NCI-H1930 (cell line): ENCODE data around the gene PARP16.

Source experiments
- DNase-seq, 2 experiments: peaks; one replicate each; lab custom pipeline; 2025; lab: John Stamatoyannopoulos, UW

The PARP16 gene

DNA sequence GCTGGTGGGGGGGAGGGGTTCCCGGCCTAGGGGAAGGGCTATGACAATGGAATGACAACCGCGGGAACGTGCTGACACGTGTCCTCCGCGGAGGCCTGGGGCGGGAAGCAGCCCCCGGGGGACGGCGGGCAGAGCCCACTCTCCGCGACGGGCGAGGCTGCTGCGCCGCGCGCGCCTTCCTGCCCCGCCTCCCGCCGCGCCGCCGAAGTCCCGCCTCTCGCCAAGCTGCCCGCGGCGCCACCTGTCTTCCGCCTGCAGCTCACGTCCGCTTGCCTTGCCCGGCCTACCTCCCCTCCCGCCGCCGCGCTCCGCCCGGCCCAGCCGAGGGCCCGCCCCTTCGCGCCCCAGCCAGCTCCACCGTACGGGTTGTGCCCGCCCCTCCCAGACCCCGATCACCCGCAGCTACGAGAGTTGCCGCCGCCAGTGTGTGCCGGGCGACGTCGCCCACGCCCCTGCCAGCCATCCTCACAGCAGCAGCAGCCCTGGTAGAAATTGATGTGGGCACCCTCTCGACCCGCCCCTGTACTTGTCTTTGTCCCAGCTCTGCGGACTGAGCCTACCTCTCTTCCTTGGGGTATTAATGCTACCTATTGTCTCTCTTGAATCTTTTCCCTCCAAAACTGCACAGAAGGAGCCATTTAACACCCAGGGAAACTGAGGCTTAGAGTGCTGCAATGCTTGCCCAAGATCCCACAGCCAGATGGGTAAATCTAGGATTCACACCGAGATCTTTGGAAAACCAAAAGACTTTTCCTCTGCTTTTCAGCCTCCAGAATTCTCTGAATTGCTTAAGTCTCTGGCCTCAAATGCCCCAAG, at the start of gene PARP16:
TSS of gene PARP16 (minus strand) at position 180 of the 816 bp plus-strand sequence. CDS start 457 bp downstream, outside the sequence.
- peak; percentile 77 to 81 for DNase-seq

GRCh38 chr15:65335278-65336055, 48.8 kb upstream of the PARP16 start:
- DNase-seq = no peak

DNA sequence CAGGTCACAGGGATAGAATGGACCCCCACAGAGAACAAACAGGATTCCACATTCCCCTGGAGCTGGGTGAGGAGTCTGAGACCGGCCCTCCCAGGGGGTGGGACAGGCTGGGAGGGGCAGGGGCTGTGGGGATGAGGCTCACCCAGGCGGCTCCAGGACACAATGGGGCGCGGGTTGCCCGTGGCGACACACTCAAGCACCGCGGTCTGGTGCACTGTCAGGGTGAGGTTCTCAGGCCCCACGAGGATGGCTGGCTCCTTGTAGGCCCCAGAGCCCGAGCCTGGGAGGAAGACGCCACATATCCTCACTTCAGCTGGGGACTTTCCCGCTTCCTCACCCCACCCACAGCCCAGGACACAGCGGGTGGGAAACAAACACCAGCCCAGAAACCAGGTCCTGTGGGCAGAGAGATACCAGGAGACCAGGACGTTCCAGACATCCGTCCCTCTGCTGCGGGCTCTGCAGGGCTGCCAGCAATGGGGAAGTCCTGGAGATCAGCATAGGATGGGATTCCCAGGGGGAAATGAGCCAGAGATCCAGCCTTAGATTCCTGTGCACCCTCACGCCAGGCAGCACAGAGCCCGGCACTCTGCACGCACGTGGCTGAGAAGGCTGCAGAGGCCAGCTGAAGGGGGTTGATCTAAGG, 48.0 kb upstream of the PARP16 start:
- DNase-seq = no peak

DNA sequence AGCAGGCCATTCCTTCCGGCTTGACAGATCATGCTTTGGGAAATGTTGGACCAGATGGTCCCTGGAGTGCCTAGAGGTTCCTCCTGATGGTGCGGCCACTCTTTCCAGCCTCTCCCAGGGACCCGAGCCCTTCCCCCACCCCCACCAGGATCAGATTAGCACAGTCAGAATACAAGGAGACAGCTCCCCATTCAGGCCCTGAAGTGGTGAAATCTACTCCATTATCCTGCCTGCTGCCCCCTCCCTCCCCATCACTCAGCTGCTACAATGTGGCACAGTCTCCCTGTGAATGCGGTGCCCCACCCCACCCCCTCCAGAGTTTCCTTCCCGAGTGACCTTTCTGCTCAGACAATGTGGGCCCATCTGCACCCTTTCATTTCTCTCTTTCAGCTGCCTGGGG, 47.2 kb upstream of the PARP16 start:
- no peak for DNase-seq

DNA sequence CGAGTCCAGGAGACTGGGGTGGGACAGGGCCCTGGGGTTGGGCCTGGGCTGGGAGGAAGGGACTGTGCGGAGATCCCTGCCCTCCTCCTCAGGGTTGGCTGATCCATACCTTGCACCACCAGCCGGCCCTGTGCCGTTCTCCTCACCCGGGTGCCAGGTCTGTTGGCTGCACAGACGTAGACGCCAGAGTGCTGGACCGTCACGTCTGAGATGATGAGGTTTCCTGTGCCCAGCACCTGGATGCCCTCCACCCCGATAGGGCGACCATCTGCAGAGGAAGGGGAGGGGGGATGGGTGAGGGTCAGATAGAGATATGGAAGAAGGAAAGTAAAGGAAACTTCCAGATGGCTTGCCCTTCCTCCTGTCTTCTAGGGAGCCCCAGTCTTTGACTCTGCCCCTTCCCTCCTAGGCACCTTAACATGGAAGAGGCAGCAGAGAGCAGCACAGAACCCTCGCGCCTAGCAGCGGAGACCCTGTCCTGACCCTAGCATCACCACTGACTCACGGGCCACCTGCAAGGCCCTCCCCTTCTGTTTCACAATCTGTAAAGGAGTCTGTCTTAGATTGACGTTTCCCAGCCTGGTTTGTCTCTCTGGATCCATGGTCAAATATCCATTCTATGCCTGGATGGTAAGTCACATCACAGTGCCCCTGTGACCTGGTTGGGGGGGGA, 46.6 kb upstream of the PARP16 start:
- DNase-seq = no peak

DNA sequence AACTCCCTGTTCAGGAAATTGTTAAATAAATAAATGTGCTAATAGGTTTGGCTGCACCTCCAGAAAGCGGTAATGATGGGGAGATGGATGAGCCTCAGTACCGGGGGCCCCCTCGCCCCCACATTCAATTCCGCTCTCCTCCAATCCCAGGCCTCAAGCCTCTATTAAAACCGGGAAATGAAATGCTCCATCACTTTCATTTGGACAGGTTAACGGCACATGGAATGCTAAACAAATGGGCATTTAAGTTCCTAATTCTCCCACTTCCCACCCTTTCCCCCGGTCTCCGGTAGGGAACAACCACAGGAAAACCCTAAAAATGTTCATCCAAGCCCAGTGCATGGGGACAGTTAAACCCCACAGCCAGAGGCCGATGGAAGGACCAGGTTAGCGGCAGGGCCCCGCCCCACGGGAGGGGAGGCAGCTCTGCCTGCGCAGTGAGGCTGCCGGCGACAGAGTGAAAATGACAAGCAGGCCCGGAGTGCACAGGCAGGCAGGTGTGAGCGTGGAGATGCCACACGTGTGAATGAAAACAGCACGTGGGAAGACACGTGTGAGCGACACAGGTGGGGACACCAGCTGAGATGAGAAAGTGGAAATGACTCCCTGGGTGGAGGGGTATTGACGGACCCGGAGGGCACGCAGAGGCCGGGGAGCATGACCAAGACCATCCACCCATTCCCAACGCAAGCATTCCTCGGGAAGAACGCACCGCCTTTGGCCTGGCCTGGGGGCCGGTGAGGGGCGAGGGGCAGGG, 45.9 kb upstream of the PARP16 start:
- DNase-seq = no peak

- no peak for DNase-seq
These were observed 45.1 kb upstream of the PARP16 start for GRCh38 chr15:65331811-65332210.

GRCh38 chr15:65330934-65331645, 44.4 kb upstream of the PARP16 start:
- no peak for DNase-seq

- DNase-seq = no peak
These were observed 43.5 kb upstream of the PARP16 start for GRCh38 chr15:65329984-65330735.

DNA sequence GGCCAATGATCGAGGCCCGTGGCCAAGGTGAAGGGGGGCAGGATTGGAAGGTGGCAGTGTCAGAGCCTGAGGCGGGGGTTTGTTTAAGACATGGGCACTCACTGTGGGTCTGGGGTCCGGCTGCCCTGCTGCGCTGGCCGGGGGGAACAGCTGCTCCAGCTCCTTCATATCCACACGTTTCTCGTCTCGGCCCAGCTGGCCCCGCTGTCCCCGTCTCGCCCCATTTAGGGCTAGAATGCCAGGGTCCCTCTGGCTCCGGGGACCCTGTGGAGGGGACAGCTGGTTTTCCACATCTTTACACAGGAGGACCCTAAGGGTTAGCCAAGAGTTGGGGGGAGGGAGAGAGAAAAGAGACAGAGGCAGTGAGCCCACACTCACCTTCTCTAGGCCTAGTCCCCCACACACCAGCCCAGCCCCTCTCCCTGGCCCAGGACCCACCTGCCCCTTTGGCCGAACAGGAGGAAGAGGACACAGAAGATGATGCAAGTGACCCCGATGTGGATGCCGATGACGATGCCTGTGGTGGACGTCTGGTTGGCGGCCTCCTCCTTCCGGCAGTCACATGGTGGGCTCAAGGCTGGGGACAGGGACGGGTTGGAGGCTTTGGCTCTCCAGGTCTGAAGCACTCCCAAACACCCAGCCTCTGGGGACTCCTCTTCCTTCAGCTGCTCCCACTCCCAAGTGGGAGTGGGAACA, 42.8 kb upstream of the PARP16 start:
- DNase-seq = no peak

DNA sequence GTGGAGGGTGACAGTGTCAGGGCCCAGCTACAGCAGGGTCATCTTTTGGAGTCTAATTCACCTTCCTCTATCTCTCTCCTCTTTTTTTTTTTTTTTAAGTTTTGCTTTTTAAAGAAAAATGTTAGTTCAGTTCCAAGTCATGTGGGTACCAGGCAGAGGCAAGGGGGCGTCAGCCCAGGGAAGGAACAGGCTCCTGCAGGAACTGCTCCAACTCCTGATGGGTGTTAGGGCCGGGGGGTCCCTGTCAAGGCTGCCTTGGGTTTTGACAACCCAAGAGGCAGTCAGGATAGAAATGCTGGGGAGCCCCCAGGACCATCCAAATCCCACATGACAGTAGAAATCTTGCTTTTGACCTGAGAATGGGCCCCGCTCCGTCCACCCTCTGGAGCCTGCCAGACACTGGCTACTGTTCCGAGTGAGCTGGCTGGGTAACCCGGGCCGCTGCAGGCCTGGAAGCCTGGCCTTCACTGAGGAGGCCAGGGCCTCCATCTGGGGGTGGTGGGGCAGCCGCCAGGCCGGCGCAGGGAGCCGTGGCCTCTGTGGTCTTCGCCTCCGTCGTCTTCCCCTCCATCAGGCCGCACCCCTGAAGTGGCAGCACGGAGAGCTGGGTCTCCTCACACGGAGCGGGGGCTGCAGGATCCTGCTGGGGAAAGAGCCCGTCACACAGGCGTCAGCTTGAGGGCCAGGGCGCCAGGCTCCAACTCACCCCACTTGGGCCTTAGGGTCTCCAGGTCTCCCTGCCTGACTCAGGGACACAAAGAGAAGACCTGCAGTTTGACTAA, 42.0 kb upstream of the PARP16 start:
- no peak for DNase-seq

- DNase-seq = no peak
These were observed 41.1 kb upstream of the PARP16 start for GRCh38 chr15:65327651-65328393.

DNA sequence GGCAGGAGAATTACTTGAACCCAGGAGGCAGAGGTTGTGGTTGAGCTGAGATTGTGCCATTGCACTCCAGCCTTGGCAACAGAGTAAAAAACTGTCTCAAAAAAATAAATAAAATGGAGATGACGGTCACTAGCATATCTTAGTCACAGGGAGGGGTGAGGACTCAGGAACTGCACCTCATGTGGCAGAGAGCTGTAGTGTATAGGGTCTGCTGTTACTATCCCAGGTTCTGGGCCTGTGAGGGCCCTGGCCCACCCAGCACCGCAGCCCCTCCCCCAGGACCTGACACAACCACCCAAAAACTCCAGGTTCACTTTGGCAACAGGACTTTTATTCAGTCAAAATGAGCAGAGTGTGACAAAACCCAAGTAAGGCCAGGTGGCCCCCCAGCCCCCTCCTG, 40.1 kb upstream of the PARP16 start:
- no peak for DNase-seq

DNA sequence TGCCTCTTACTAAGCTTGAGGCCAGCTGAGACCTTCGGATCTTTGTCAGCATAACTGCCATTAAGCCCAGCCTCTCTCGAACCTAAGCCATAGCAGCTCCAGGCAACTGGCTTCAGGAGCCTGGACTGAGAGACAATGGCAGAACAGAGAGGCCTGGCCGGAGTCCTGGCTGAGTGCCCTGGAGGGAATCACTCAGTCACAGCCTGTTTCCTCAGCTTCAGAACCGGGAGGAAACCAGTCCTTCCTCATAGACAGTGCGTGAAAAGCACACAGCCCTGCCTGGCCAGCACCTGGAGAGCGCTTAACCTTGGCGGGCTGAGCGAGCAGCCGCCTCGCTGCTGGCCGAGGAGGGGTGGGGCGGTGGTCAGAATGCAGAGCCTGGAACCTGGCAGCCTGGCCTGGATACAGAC, 39.4 kb upstream of the PARP16 start:
- DNase-seq = no peak

GRCh38 chr15:65323071-65323511, 36.4 kb upstream of the PARP16 start:
- no peak for DNase-seq

DNA sequence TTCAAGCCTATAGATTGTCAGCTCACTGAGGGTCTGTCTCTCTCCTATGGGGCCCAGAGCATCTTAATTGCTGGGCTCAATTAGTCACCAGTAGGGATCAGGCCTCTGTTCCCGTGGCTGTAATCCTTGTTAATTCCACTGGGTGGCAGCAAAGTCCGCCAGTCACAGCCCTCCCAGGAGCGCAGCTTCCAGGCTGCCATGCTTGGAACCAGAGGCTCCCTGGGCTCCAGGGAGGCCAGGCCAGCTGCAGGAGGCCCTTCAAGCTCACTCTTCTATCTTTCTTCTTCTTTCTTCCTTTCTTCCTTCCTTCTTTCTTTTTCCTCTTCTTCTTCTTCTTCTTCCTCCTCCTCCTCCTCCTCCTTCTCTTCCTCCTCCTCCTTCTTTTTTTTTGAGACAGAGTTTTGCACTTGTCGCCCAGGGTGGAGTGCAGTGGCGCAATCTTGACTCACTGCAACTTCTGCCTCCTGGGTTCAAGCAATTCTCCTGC, 32.2 kb upstream of the PARP16 start:
- peak; percentile 33 to 63 for DNase-seq

DNA sequence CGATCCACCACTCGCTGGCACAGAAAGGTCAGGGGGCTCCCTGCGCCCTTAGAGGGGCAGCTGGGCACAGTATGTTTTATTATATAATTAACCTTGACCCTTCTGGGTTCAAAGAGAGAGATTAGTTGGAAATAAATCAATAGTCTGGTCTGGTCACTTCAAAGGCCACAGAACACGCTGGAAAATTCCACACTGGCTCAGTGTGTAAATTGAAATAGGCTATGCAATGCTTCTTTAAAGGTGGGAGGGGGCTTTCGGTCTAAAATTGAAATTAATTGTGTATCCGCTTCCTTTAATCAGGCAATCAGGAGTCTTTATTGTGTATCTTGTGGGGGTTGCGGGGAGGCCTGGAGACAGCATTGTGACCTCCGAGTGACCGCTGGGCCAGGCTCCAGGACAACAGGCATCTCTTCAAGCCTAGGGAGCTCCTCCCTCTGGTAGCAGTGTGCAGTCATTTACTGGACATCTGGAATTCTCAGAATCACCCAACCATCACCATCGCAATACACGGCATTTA, 25.8 kb upstream of the PARP16 start:
- no peak for DNase-seq
